Measurements from ENCODE around the gene EARS2. TPM values are rescaled to one million over a fixed set of nuclear protein-coding genes. Genes with fewer than 3 reads are reported as not detected.

EARS2 gene
- total and polyA plus RNA-seq, 8 donors = 7.8 to 176 (median 18.3) TPM

- Histone ChIP-seq H3K27ac (no peak overlapping the region), H3K4me1 (peaks cover 0 to 13% (median 3%) of the 10 kb centered on the region in 4 donors), H3K4me3 (no peak overlapping the region), H3K36me3 (peaks cover 31 to 94% (median 92%) of the 10 kb centered on the region in 4 donors), H3K9me3 (no peaks in the 10 kb centered on the region), H3K27me3 (no peaks in the 10 kb centered on the region)
- 71 to 79% (median 75%) methylated on average over 3 of the region's 3 CpGs for WGBS, 5 donors
- DNase-seq = no peak
- TF ChIP-seq, protein P1, sequence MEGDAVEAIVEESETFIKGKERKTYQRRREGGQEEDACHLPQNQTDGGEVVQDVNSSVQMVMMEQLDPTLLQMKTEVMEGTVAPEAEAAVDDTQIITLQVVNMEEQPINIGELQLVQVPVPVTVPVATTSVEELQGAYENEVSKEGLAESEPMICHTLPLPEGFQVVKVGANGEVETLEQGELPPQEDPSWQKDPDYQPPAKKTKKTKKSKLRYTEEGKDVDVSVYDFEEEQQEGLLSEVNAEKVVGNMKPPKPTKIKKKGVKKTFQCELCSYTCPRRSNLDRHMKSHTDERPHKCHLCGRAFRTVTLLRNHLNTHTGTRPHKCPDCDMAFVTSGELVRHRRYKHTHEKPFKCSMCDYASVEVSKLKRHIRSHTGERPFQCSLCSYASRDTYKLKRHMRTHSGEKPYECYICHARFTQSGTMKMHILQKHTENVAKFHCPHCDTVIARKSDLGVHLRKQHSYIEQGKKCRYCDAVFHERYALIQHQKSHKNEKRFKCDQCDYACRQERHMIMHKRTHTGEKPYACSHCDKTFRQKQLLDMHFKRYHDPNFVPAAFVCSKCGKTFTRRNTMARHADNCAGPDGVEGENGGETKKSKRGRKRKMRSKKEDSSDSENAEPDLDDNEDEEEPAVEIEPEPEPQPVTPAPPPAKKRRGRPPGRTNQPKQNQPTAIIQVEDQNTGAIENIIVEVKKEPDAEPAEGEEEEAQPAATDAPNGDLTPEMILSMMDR (IDR thresholded peaks at IDR 0.05) = no peak
- TF ChIP-seq POLR2A (IDR thresholded peaks at IDR 0.05) (no peak), POLR2AphosphoS5 (IDR thresholded peaks at IDR 0.05) (no peak), EP300 (IDR thresholded peaks at IDR 0.05) (no peak)
- intact Hi-C loops (cut with DNase I; ENCODE audit: low total_unique reads) = no loop called here
These were observed 19.8 kb downstream of the EARS2 start for GRCh38 chr16:23537390-23537789.

GRCh38 chr16:23535901-23536300 is 21.2 kb downstream of the EARS2 start:
- TF ChIP-seq, protein P1 (IDR thresholded peaks at IDR 0.05) = no peak
- TF ChIP-seq EP300 (IDR thresholded peaks at IDR 0.05) (no peak), POLR2AphosphoS5 (IDR thresholded peaks at IDR 0.05) (no peak), POLR2A (IDR thresholded peaks at IDR 0.05) (no peak)
- H3K4me3 ChIP-seq = no peak overlapping the region
- no peaks in the 10 kb centered on the region for H3K9me3 ChIP-seq
- intact Hi-C loops (cut with DNase I; ENCODE audit: low total_unique reads) = no loop called here
- peaks cover 0 to 13% (median 3%) of the 10 kb centered on the region in 4 donors for H3K4me1 ChIP-seq
- 76 to 94% (median 86%) methylated on average over 2 of the region's 2 CpGs for WGBS, 5 donors
- H3K36me3 ChIP-seq = peaks cover 41 to 94% (median 90%) of the 10 kb centered on the region in 4 donors
- H3K27me3 ChIP-seq = no peaks in the 10 kb centered on the region
- no peak overlapping the region for H3K27ac ChIP-seq
- no peak for DNase-seq

- no peak overlapping the region for H3K27ac ChIP-seq
- TF ChIP-seq POLR2A (IDR thresholded peaks at IDR 0.05) = no peak
- TF ChIP-seq EP300 (IDR thresholded peaks at IDR 0.05) = no peak
- no peak for TF ChIP-seq POLR2AphosphoS5 (IDR thresholded peaks at IDR 0.05)
- TF ChIP-seq, protein P1 (IDR thresholded peaks at IDR 0.05) = no peak
- H3K27me3 ChIP-seq = no peaks in the 10 kb centered on the region
- WGBS, 5 donors = 93 to 98% (median 97%) methylated on average over 18 to 19 of the region's 19 CpGs
- intact Hi-C loops (cut with DNase I; ENCODE audit: low total_unique reads) = no loop called here
- DNase-seq = no peak
- H3K9me3 ChIP-seq = no peaks in the 10 kb centered on the region
- peaks cover 0 to 6% (median 1%) of the 10 kb centered on the region in 4 donors for H3K4me1 ChIP-seq
- H3K4me3 ChIP-seq = no peak overlapping the region
- H3K36me3 ChIP-seq = peaks cover 41 to 94% (median 89%) of the 10 kb centered on the region in 4 donors
These were observed 22.0 kb downstream of the EARS2 start for GRCh38 chr16:23534868-23535860.

- TF ChIP-seq, protein P1 (IDR thresholded peaks at IDR 0.05) = no peak
- no peak for TF ChIP-seq POLR2AphosphoS5 (IDR thresholded peaks at IDR 0.05)
- no peak for TF ChIP-seq EP300 (IDR thresholded peaks at IDR 0.05)
- no peak for TF ChIP-seq POLR2A (IDR thresholded peaks at IDR 0.05)
- intact Hi-C loops (cut with DNase I; ENCODE audit: low total_unique reads) = no loop called here
- DNase-seq = no peak
- Histone ChIP-seq H3K4me1 (no peaks in the 10 kb centered on the region), H3K27me3 (no peaks in the 10 kb centered on the region), H3K27ac (no peak overlapping the region), H3K4me3 (no peak overlapping the region), H3K36me3 (peaks cover 49 to 100% (median 95%) of the 10 kb centered on the region in 4 donors), H3K9me3 (no peaks in the 10 kb centered on the region)
- 88 to 100% (median 93%) methylated on average over 1 of the region's 1 CpG for WGBS, 5 donors
These were observed 24.7 kb downstream of the EARS2 start for GRCh38 chr16:23532448-23532847.
